Keratinocyte (primary cell): ENCODE measurements around the gene SIMC1.

Experiments used
- CTCF ChIP-seq, 3 experiments: IDR thresholded peaks in 1 of 3; conservative IDR thresholded peaks in 1 of 3; optimal IDR thresholded peaks in 1 of 3; 2 replicates in 2 of 3; 3 replicates in 1 of 3; pipeline versions ENCODE3 to v1.5.1; 2011; ENCODE audit warnings: low read length in 3 of 3, mild to moderate bottlenecking in 3 of 3, moderate library complexity in 2 of 3, control low read depth in 1 of 3, inconsistent platforms in 1 of 3; ENCODE audit not compliant: insufficient read depth in 2 of 3; ENCODE audit errors: extremely low read depth in 1 of 3
- EZH2 ChIP-seq: IDR thresholded peaks from one replicate; pipeline ENCODE4 v1.6.1; 2012; ENCODE audit warnings: inconsistent platforms, mild to moderate bottlenecking, low read length, moderate library complexity

- TF ChIP-seq CTCF (optimal IDR thresholded peaks at IDR 0.05 in 1 of 3, IDR thresholded peaks at IDR 0.05 in 1 of 3, conservative IDR thresholded peaks at IDR 0.05 in 1 of 3; ENCODE audit: extremely low read depth in 1 of 3, insufficient read depth in 2 of 3, low read length in 3 of 3) (no peak), EZH2 (no peak)
Observed at GRCh38 chr5:176189857-176190256, 48.4 kb upstream of the SIMC1 start.
